Measurements from ENCODE around the gene DUSP11. TPM values are rescaled to one million over a fixed set of nuclear protein-coding genes. Genes with fewer than 3 reads are reported as not detected.

DUSP11 gene
- total and polyA plus RNA-seq, 12 donors, result 7.9 to 12.9 (median 10.8) TPM

DNA sequence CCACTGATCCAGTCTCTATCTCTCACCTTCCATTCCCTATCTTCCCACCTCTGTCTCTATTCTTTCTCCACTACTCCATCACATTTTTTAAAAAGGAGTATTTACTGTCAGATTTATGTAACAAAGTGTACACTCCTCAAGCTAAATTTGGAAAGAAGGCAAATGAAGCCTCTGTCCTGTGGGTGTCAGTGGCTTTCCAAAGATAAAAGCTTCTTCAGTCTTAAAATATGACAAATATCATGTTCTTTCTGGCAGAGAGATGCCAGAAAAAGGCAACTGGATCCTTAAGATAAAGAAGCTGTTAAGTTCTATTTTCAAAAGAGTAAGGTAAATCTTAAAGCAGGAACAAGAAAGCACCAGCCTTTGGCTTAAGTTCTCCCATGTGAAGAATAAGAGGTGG, 7.1 kb downstream of the DUSP11 start:
- DNase-seq (no peak), ATAC-seq (no peak)
- Histone ChIP-seq H3K9me3 (no peaks in the 10 kb centered on the region), H3K27ac (no peak overlapping the region), H3K27me3 (no peaks in the 10 kb centered on the region), H3K4me1 (peaks cover 0 to 12% (median 4%) of the 10 kb centered on the region in 9 donors), H3K4me3 (no peak overlapping the region), H3K36me3 (peaks cover 0 to 100% (median 61%) of the 10 kb centered on the region in 9 donors)
- TF ChIP-seq, protein P1, sequence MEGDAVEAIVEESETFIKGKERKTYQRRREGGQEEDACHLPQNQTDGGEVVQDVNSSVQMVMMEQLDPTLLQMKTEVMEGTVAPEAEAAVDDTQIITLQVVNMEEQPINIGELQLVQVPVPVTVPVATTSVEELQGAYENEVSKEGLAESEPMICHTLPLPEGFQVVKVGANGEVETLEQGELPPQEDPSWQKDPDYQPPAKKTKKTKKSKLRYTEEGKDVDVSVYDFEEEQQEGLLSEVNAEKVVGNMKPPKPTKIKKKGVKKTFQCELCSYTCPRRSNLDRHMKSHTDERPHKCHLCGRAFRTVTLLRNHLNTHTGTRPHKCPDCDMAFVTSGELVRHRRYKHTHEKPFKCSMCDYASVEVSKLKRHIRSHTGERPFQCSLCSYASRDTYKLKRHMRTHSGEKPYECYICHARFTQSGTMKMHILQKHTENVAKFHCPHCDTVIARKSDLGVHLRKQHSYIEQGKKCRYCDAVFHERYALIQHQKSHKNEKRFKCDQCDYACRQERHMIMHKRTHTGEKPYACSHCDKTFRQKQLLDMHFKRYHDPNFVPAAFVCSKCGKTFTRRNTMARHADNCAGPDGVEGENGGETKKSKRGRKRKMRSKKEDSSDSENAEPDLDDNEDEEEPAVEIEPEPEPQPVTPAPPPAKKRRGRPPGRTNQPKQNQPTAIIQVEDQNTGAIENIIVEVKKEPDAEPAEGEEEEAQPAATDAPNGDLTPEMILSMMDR (IDR thresholded peaks at IDR 0.05), result no peak
- intact Hi-C loops (cut with DNase I), result loop anchor here in 2 of 10 donors (10.0 kb wide), 1 partner anchor 78 kb away; no protein-coding TSS in a partner anchor

DNA sequence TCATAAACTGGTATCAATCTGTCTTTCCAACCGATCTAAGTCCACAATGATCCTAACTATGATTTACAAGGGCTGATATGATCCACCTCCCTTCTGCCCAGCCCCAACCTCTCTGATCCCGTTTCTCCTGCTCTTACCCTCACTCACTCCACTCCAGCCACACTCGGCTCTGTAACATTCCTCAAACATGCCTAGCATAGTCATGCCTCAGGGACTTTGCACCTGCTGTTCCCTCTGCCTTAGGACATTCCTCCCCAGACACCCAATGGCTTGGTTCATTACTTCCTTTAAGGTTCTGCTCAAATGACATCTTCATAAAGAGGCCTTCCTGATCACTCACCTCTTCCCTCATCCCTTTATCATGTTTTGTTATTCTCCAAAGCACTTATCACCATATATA, 9.2 kb downstream of the DUSP11 start:
- no peak overlapping the region for H3K4me3 ChIP-seq
- intact Hi-C loops (cut with DNase I), result loop anchor here in 2 of 10 donors (10.0 kb wide), 1 partner anchor 76 kb away; no protein-coding TSS in a partner anchor

DNA sequence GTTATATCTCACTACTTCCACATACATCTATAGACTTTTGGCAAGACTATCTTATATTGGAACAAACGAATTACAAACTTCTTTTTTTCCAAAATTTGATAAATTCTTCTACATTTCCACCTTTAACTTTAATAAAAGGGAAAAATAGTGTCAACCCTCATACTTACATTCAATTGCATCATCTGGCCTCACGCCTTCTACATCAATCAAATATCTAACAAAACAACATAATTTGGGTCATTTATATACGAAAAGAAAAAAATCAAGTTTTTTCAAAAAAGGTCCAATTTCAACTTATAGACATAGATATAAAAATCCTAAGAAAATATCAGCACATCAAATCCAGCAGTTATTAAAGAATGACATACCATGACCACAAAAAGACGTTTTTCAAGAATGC, 12.9 kb downstream of the DUSP11 start:
- TF ChIP-seq, protein P1 (IDR thresholded peaks at IDR 0.05), result no peak
- DNase-seq, result no peak
- Histone ChIP-seq H3K9me3 (no peaks in the 10 kb centered on the region), H3K36me3 (peaks cover 0 to 100% (median 77%) of the 10 kb centered on the region in 9 donors), H3K27ac (no peak overlapping the region), H3K4me3 (no peak overlapping the region), H3K27me3 (no peaks in the 10 kb centered on the region), H3K4me1 (peaks cover 0 to 4% (median 0%) of the 10 kb centered on the region in 9 donors)
- 95 to 96% methylated on average over 4 of the region's 4 CpGs for WGBS, 2 donors
- intact Hi-C loops (cut with DNase I), result no loop called here
- no peak for ATAC-seq

More for the DNA sequence above, 9.2 kb downstream of the DUSP11 start:
- peaks cover 0 to 100% (median 68%) of the 10 kb centered on the region in 9 donors for H3K36me3 ChIP-seq
- no peak for ATAC-seq
- no peaks in the 10 kb centered on the region for H3K9me3 ChIP-seq
- H3K27me3 ChIP-seq, result no peaks in the 10 kb centered on the region
- peaks cover 0 to 4% (median 0%) of the 10 kb centered on the region in 9 donors for H3K4me1 ChIP-seq
- WGBS, 2 donors, result 82 to 92% methylated on average over 3 of the region's 3 CpGs
- TF ChIP-seq, protein P1 (IDR thresholded peaks at IDR 0.05), result no peak
- no peak for DNase-seq
- H3K27ac ChIP-seq, result no peak overlapping the region

GRCh38 chr2:73766349-73766748, 13.6 kb downstream of the DUSP11 start:
- WGBS, 2 donors, result 98 to 100% methylated on average over 1 of the region's 1 CpG
- Histone ChIP-seq H3K27me3 (no peaks in the 10 kb centered on the region), H3K4me3 (no peak overlapping the region), H3K36me3 (peaks cover 0 to 100% (median 80%) of the 10 kb centered on the region in 9 donors), H3K9me3 (no peaks in the 10 kb centered on the region), H3K27ac (no peak overlapping the region), H3K4me1 (peaks cover 0 to 4% (median 0%) of the 10 kb centered on the region in 9 donors)
- DNase-seq, result no peak
- intact Hi-C loops (cut with DNase I), result no loop called here
- TF ChIP-seq, protein P1 (IDR thresholded peaks at IDR 0.05), result no peak
- ATAC-seq, result no peak
